Prostate gland (tissue), 2 donors: ENCODE measurements around the gene WDR3. TPM values are rescaled to one million over a fixed set of nuclear protein-coding genes. Genes with fewer than 3 reads are reported as not detected.
A peak's percentile ranks its signal among the peaks of the same experiment; 100 is the strongest.

Experiments
- DNase-seq: peaks from one replicate; pipeline ENCODE4 v3.0.0-alpha.2; 2019; ENCODE audit warnings: low spot score
- H3K27ac ChIP-seq, 2 donors: fragments of 200-600 bp; sonication (generic); 2 replicates each; pipeline ENCODE4 v1.5.1; 2017 to 2019
- H3K27me3 ChIP-seq: fragments of 200-600 bp; sonication (generic); replicated peaks from 2 replicates; pipeline ENCODE4 v1.5.1; 2019; ENCODE audit not compliant: insufficient read depth
- H3K36me3 ChIP-seq, 2 donors: fragments of 200-600 bp; sonication (generic); 1 replicate in 1 of 2; 2 replicates in 1 of 2; pipeline versions ENCODE4 v1.5.1 to v1.8.1; 2017 to 2019
- H3K4me1 ChIP-seq: fragments of 200-600 bp; sonication (generic); replicated peaks from 2 replicates; pipeline ENCODE4 v1.5.1; 2019
- H3K4me3 ChIP-seq, 2 donors: fragments of 200-600 bp; sonication (generic); 2 replicates each; pipeline ENCODE4 v1.5.1; 2017 to 2019
- H3K9me3 ChIP-seq: fragments of 200-600 bp; sonication (generic); 2 replicates; pipeline ENCODE4 v1.5.1; 2017
- POLR2A ChIP-seq: fragments of 450-650 bp; IDR thresholded peaks from one replicate; pipeline ENCODE4 v1.6.1; 2016; ENCODE audit warnings: antibody characterized with exemption, mild to moderate bottlenecking
- POLR2AphosphoS5 ChIP-seq: sonication (generic); formaldehyde crosslinking; IDR thresholded peaks from one replicate; pipeline ENCODE4 v1.6.1; 2017; ENCODE audit warnings: antibody characterized with exemption
- WGBS: methylation state at CpG from one replicate; pipeline ENCODE4 v1.1.5; 2018; 5-methylcytosine and 5-hydroxymethylcytosine counted together
- intact Hi-C: fragments of 100-400 bp; cut with DNase I; formaldehyde crosslinking; loops from one replicate; pipeline ENCODE4 v1.14.2; 2022
- total RNA-seq, 2 donors: library from RNA; depleted of rRNA; stranded (reverse); fragments of >200 nt; gene quantifications; one replicate each; pipeline ENCODE4 v1.1.0, GENCODE V29; 2016
- TF ChIP-seq, protein P1 (sequence below), 4 experiments: fragments of 200-600 bp in 2 of 4; fragments of 450-650 bp in 2 of 4; sonication (generic) in 2 of 4; IDR thresholded peaks; 1 replicate in 3 of 4; 2 replicates in 1 of 4; pipeline ENCODE4 v1.5.1; 2016 to 2019; ENCODE audit warnings: antibody characterized with exemption in 4 of 4, mild to moderate bottlenecking in 2 of 4, moderate library complexity in 2 of 4

The WDR3 gene
- total RNA-seq, 2 donors from 2014 or later = 15.6 to 20.6 TPM

DNA sequence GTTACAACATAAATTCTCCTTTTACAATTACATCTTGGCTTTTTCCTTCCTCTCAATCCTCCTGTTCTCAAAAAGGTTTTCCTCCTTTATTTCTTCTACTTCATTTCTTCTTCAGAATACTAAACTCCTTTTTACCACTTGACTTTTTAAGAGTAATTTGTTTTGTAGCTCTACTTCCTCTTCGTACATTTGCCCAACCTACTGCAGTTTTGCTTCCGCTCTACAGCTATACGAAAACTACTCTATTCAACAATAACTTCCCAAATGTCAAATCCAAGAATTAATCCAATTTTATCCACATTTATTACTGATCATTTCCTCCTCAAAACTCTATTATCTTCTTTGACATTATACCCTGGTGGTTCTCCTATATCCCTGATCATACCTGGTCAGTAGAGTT lies 3.6 kb upstream of the WDR3 start:
- Histone ChIP-seq H3K4me1 (no peaks in the 10 kb centered on the region), H3K36me3 (no peaks in the 10 kb centered on the region), H3K27me3 (no peaks in the 10 kb centered on the region), H3K9me3 (no peaks in the 10 kb centered on the region), H3K27ac (no peak overlapping the region), H3K4me3 (no peak overlapping the region)
- DNase-seq = no peak
- intact Hi-C loops = no loop called here
- WGBS = 91% methylated on average over 3 of the region's 3 CpGs
- TF ChIP-seq POLR2AphosphoS5 = no peak
- TF ChIP-seq, protein P1, sequence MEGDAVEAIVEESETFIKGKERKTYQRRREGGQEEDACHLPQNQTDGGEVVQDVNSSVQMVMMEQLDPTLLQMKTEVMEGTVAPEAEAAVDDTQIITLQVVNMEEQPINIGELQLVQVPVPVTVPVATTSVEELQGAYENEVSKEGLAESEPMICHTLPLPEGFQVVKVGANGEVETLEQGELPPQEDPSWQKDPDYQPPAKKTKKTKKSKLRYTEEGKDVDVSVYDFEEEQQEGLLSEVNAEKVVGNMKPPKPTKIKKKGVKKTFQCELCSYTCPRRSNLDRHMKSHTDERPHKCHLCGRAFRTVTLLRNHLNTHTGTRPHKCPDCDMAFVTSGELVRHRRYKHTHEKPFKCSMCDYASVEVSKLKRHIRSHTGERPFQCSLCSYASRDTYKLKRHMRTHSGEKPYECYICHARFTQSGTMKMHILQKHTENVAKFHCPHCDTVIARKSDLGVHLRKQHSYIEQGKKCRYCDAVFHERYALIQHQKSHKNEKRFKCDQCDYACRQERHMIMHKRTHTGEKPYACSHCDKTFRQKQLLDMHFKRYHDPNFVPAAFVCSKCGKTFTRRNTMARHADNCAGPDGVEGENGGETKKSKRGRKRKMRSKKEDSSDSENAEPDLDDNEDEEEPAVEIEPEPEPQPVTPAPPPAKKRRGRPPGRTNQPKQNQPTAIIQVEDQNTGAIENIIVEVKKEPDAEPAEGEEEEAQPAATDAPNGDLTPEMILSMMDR (IDR thresholded peaks at IDR 0.05) = no peak
- TF ChIP-seq POLR2A = no peak

DNA sequence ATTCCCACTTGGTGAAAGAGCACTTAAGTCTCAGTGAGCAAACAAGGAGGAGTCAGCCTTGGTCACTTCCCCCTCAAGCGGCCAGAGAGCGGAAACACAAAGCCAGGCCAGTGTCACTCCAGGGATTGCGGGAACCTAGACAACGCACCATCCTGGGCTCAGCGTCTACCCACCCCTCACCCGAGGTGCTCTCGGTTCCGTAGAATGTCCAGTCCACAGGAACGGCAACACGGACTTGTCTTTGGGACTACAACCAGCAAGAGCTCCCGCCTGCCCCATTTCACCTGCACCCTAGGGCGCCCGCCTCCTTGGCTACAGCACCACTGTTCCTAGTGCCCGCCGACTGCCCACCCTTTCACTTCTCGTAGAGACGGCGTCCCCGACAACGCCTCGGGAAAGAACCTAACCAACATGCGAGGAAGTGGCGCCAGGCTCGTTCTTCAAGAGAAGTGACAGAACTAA lies 627 bp upstream of the WDR3 start:
- no peaks in the 10 kb centered on the region for H3K36me3 ChIP-seq
- WGBS = 1% methylated on average over 16 of the region's 24 CpGs
- peak overlapping the region; percentile 75 to 80 for H3K27ac ChIP-seq
- H3K9me3 ChIP-seq = no peaks in the 10 kb centered on the region
- no peaks in the 10 kb centered on the region for H3K4me1 ChIP-seq
- no peak for TF ChIP-seq POLR2AphosphoS5
- TF ChIP-seq POLR2A = no peak
- TF ChIP-seq, protein P1 (IDR thresholded peaks at IDR 0.05) = no peak
- peak overlapping the region; percentile 69 to 88 for H3K4me3 ChIP-seq
- intact Hi-C loops = no loop called here
- DNase-seq = peak; percentile 16
- no peaks in the 10 kb centered on the region for H3K27me3 ChIP-seq

DNA sequence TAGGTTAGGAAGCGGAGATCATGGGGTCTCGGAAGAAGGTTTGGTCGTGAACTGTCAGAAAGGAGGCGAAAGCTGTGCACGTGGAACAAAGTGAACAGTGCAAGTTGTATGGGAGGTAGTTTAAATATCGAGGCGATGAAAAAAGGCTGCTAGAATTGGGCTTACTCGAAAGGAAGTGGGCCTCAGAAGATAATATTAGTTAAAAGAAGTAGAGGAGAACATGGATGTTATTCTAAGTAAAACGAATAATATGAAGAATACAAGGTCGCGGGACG lies 571 bp downstream of the WDR3 start:
- Histone ChIP-seq H3K27me3 (no peaks in the 10 kb centered on the region), H3K27ac (no peak overlapping the region), H3K9me3 (no peaks in the 10 kb centered on the region), H3K4me3 (peak overlapping the region; percentile 69 to 88), H3K4me1 (no peaks in the 10 kb centered on the region), H3K36me3 (no peaks in the 10 kb centered on the region)
- no peak for DNase-seq
- WGBS = under 1% methylated on average over 12 of the region's 12 CpGs
- no peak for TF ChIP-seq POLR2A
- no peak for TF ChIP-seq POLR2AphosphoS5
- intact Hi-C loops = no loop called here

DNA sequence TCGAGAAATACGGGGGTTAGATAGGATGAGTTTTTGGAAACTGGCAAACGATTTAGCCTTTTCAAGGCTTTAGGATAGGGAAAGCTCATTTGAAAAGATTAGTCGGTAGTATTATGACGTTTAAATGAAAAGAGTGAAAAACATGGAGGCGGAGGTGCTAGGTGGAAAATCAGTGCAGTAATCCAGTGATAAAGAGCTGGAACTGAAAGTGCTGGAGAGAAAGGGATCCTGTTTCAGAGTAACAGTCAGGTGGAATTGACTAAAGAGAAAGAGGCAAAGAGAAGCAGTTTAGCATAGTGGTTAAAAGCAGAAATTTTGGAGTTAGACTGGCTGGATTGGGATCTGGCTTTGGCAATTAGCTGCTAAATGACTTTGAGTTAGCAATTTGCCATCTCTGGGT lies 945 bp downstream of the WDR3 start:
- TF ChIP-seq POLR2AphosphoS5 (no peak), POLR2A (no peak)
- TF ChIP-seq, protein P1 (IDR thresholded peaks at IDR 0.05) = no peak
- intact Hi-C loops = no loop called here
- no peak overlapping the region for H3K27ac ChIP-seq
- H3K36me3 ChIP-seq = no peaks in the 10 kb centered on the region
- no peak for DNase-seq
- 4% methylated on average over 6 of the region's 6 CpGs for WGBS
- no peaks in the 10 kb centered on the region for H3K4me1 ChIP-seq
- peak overlapping the region; percentile 69 to 88 for H3K4me3 ChIP-seq
- H3K27me3 ChIP-seq = no peaks in the 10 kb centered on the region
- H3K9me3 ChIP-seq = no peaks in the 10 kb centered on the region

DNA sequence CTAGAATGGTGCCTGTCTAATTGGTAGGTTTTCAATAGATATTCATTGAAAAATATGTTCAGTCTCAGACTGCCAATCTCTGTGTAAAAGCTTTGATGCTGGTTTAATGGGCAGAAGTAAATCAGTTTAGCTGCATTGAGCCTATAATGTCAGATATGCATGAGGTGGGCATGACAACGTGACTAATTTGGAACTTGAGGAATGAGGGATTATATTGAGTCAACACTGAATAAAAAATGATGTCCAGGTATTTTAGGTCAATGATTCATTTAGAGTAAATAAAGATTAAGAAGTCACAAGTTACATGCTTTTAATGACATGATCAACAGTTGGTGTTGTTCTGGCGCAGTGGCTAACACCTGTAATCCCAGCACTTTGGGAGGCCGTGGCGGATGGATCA lies 3.0 kb downstream of the WDR3 start:
- no peaks in the 10 kb centered on the region for H3K36me3 ChIP-seq
- H3K4me1 ChIP-seq = no peaks in the 10 kb centered on the region
- TF ChIP-seq POLR2A (no peak), POLR2AphosphoS5 (no peak)
- TF ChIP-seq, protein P1 (IDR thresholded peaks at IDR 0.05) = no peak
- intact Hi-C loops = no loop called here
- no peak for DNase-seq
- H3K27me3 ChIP-seq = no peaks in the 10 kb centered on the region
- no peaks in the 10 kb centered on the region for H3K9me3 ChIP-seq
- 92% methylated on average over 4 of the region's 4 CpGs for whole genome bisulfite sequencing
- no peak overlapping the region for H3K4me3 ChIP-seq
- H3K27ac ChIP-seq = no peak overlapping the region
